Gastroesophageal sphincter (tissue), 4 donors: ENCODE results near the gene FGFR3. TPM values are rescaled to one million over a fixed set of nuclear protein-coding genes. Genes with fewer than 3 reads are reported as not detected.
A peak's percentile ranks its signal among the peaks of the same experiment; 100 is the strongest.

ENCODE experiments used
- ATAC-seq: fragments of 150-250 bp; one replicate; pipeline ENCODE4 v1.9.1; 2016; ENCODE audit warnings: mild to moderate bottlenecking, moderate library complexity
- H3K27ac ChIP-seq, 4 donors: fragments of 200-600 bp; sonication (generic) in 3 of 4; 1 replicate in 3 of 4; 2 replicates in 1 of 4; pipeline ENCODE4 v1.5.1; 2016 to 2019
- H3K27me3 ChIP-seq: fragments of 200-600 bp; sonication (generic); one replicate; pipeline ENCODE4 v1.5.1; 2019
- H3K36me3 ChIP-seq, 2 donors: fragments of 200-600 bp; sonication (generic); one replicate each; pipeline ENCODE4 v1.5.1; 2019; ENCODE audit warnings: control low read depth in 1 of 2
- H3K4me1 ChIP-seq, 3 donors: fragments of 200-600 bp; sonication (generic); 1 replicate in 2 of 3; 2 replicates in 1 of 3; pipeline ENCODE4 v1.5.1; 2016 to 2019; ENCODE audit warnings: control low read depth in 2 of 3
- H3K4me3 ChIP-seq, 2 donors: fragments of 200-600 bp; sonication (generic); one replicate each; pipeline ENCODE4 v1.5.1; 2019; ENCODE audit warnings: mild to moderate bottlenecking in 1 of 2, moderate library complexity in 1 of 2
- H3K9me3 ChIP-seq, 3 donors: fragments of 200-600 bp; sonication (generic); one replicate each; pipeline ENCODE4 v1.5.1; 2017 to 2019; ENCODE audit warnings: control low read depth in 2 of 3
- EP300 ChIP-seq: sonication (generic); formaldehyde crosslinking; IDR thresholded peaks from one replicate; pipeline ENCODE4 v1.6.1; 2017; ENCODE audit warnings: antibody characterized with exemption, mild to moderate bottlenecking
- POLR2A ChIP-seq, 2 donors: fragments of 450-650 bp; IDR thresholded peaks; one replicate each; pipeline ENCODE4 v1.6.1; 2017; ENCODE audit warnings: antibody characterized with exemption in 2 of 2, mild to moderate bottlenecking in 2 of 2, moderate library complexity in 1 of 2
- POLR2AphosphoS5 ChIP-seq: sonication (generic); formaldehyde crosslinking; IDR thresholded peaks from one replicate; pipeline ENCODE4 v1.6.1; 2017; ENCODE audit warnings: antibody characterized with exemption
- WGBS, 2 donors: methylation state at CpG; one replicate each; pipeline ENCODE4 v1.1.5; 2018; ENCODE audit warnings: low coverage in 1 of 2; 5-methylcytosine and 5-hydroxymethylcytosine counted together
- total RNA-seq, 4 donors: library from RNA; depleted of rRNA; stranded (reverse); fragments of >200 nt; gene quantifications; one replicate each; pipeline ENCODE4 v1.1.0, GENCODE V29; 2016
- TF ChIP-seq, protein P1 (sequence below), 4 experiments: fragments of 200-600 bp in 2 of 4; fragments of 450-650 bp in 2 of 4; sonication (generic) in 1 of 4; IDR thresholded peaks; one replicate each; pipeline ENCODE4 v1.5.1; 2017 to 2019; ENCODE audit warnings: antibody characterized with exemption in 4 of 4, mild to moderate bottlenecking in 2 of 4, moderate library complexity in 2 of 4

FGFR3 gene
- total RNA-seq, 4 donors from 2014 or later, result 1.4 to 17.7 (median 1.8) TPM

DNA sequence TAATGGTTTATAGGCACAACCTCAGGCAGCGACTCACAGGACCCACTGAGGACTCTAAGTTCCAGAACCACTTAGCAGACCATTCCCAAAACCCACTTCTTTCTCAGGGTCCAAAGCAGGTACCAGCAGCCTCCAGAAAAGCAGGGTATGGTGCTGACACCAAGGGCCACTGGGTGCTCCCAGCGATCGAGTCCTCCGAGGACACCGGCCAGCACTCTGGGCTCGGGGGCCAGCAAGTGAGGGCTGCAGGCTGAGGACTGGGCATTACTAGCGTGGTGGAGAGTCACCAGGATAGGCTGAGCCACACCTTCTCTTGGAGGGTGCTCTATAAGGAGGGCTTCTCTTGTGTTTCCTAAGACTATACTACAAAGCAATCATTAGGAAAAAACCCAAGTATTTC lies 43.6 kb downstream of the FGFR3 start:
- Histone ChIP-seq H3K27me3 (no peaks in the 10 kb centered on the region), H3K9me3 (no peaks in the 10 kb centered on the region), H3K4me3 (no peak overlapping the region), H3K36me3 (peaks cover 0 to 100% of the 10 kb centered on the region in 2 donors), H3K27ac (no peak overlapping the region), H3K4me1 (peaks cover 0 to under 1% (median 0%) of the 10 kb centered on the region in 3 donors)
- 60 to 88% methylated on average over 1 of the region's 7 CpGs for WGBS, 2 donors
- TF ChIP-seq, protein P1, sequence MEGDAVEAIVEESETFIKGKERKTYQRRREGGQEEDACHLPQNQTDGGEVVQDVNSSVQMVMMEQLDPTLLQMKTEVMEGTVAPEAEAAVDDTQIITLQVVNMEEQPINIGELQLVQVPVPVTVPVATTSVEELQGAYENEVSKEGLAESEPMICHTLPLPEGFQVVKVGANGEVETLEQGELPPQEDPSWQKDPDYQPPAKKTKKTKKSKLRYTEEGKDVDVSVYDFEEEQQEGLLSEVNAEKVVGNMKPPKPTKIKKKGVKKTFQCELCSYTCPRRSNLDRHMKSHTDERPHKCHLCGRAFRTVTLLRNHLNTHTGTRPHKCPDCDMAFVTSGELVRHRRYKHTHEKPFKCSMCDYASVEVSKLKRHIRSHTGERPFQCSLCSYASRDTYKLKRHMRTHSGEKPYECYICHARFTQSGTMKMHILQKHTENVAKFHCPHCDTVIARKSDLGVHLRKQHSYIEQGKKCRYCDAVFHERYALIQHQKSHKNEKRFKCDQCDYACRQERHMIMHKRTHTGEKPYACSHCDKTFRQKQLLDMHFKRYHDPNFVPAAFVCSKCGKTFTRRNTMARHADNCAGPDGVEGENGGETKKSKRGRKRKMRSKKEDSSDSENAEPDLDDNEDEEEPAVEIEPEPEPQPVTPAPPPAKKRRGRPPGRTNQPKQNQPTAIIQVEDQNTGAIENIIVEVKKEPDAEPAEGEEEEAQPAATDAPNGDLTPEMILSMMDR (IDR thresholded peaks at IDR 0.05), result no peak
- TF ChIP-seq POLR2A (IDR thresholded peaks at IDR 0.05), result no peak
- TF ChIP-seq POLR2AphosphoS5, result no peak
- TF ChIP-seq EP300, result no peak
- no peak for ATAC-seq

GRCh38 chr4:1837069-1837468 lies 44.0 kb downstream of the FGFR3 start:
- peaks cover 0 to 100% of the 10 kb centered on the region in 2 donors for H3K36me3 ChIP-seq
- 80 to 91% methylated on average over 3 to 10 of the region's 10 CpGs for WGBS, 2 donors

DNA sequence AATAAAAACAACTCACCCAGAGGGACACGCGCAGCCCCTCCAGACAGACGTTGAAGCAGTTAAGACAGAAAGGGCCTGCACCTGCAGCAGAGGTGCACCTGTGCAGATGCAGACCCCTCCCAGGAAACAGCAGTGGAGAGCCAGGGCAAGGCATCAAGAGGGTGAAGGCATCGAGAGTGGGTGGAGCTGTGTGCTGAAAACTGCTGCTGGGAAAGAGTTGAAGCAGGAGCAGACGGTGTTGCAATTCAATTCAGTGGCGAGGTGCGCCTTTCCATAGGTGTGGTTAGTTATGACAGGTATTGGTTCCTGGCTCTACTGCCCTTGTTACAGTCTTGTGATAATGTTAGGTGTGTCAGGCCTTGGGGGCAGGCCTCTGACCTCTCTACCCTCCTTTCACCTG lies 46.2 kb downstream of the FGFR3 start:
- WGBS, 2 donors, result 91% methylated on average over 7 of the region's 7 CpGs; no CpG with 5 or more reads in 1 of the 2 donors
- Histone ChIP-seq H3K27ac (no peak overlapping the region), H3K4me1 (peaks cover 0 to 27% (median 0%) of the 10 kb centered on the region in 3 donors), H3K4me3 (no peak overlapping the region), H3K36me3 (peaks cover 0 to 100% of the 10 kb centered on the region in 2 donors), H3K27me3 (no peaks in the 10 kb centered on the region), H3K9me3 (no peaks in the 10 kb centered on the region)
- ATAC-seq, result no peak
- no peak for TF ChIP-seq POLR2AphosphoS5
- TF ChIP-seq, protein P1 (IDR thresholded peaks at IDR 0.05), result no peak
- TF ChIP-seq EP300, result no peak
- no peak for TF ChIP-seq POLR2A (IDR thresholded peaks at IDR 0.05)

More at GRCh38 chr4:1837069-1837468, 44.0 kb downstream of the FGFR3 start:
- ATAC-seq, result no peak
- H3K27me3 ChIP-seq, result no peaks in the 10 kb centered on the region
- H3K27ac ChIP-seq, result no peak overlapping the region
- H3K4me1 ChIP-seq, result peaks cover 0 to 5% (median 0%) of the 10 kb centered on the region in 3 donors
- H3K9me3 ChIP-seq, result no peaks in the 10 kb centered on the region
- no peak overlapping the region for H3K4me3 ChIP-seq
- TF ChIP-seq POLR2AphosphoS5 (no peak), EP300 (no peak), POLR2A (IDR thresholded peaks at IDR 0.05) (no peak)
- TF ChIP-seq, protein P1 (IDR thresholded peaks at IDR 0.05), result no peak

DNA sequence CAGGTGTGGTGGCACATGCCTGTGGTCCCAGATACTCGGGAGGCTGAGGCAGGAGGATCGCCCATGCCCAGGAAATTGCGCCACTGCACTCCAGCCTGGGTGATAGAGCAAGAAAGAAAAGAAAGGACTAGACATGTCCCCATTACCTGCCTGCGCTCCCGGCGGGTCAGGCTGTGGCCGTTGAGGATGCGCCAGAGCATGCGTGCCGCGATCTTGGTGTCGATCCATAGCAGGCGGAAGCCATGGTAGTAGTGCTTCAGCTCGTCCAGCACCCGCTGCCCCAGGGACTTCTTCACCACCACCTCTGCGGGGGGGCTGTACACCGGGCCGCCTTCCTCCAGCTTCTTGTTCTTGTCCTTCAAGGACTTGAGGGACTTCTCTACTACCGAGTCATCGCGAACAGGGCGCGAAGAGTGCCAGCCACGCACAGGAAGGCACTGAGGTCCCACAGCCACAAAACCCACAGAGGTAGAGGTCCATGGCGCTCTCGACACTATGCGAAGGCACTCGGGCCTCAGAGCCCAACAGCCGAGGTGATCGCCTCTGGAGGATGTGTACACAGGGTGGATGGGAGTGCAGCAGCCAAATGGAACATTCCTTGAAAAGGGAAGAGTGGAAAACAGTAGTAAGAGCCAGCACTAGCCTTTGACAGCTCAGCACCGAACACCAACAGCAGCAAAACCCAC lies 48.3 kb downstream of the FGFR3 start:
- H3K36me3 ChIP-seq, result peaks cover 0 to 100% of the 10 kb centered on the region in 2 donors
- H3K27ac ChIP-seq, result no peak overlapping the region
- no peak for TF ChIP-seq POLR2A (IDR thresholded peaks at IDR 0.05)
- no peak for TF ChIP-seq EP300
- TF ChIP-seq POLR2AphosphoS5, result no peak
- TF ChIP-seq, protein P1 (IDR thresholded peaks at IDR 0.05), result no peak
- H3K27me3 ChIP-seq, result no peaks in the 10 kb centered on the region
- ATAC-seq, result peak; percentile 35
- peaks cover 0 to 27% (median 0%) of the 10 kb centered on the region in 3 donors for H3K4me1 ChIP-seq
- no peaks in the 10 kb centered on the region for H3K9me3 ChIP-seq
- no peak overlapping the region for H3K4me3 ChIP-seq
- 86 to 88% methylated on average over 5 to 15 of the region's 31 CpGs for WGBS, 2 donors

GRCh38 chr4:1841887-1842210 lies 48.8 kb downstream of the FGFR3 start:
- Histone ChIP-seq H3K36me3 (peaks cover 0 to 98% of the 10 kb centered on the region in 2 donors), H3K4me1 (peaks cover 0 to 27% (median 0%) of the 10 kb centered on the region in 3 donors), H3K9me3 (no peaks in the 10 kb centered on the region), H3K27ac (no peak overlapping the region), H3K27me3 (no peaks in the 10 kb centered on the region), H3K4me3 (no peak overlapping the region)
- TF ChIP-seq, protein P1 (IDR thresholded peaks at IDR 0.05), result no peak
- TF ChIP-seq POLR2A (IDR thresholded peaks at IDR 0.05) (no peak), EP300 (no peak), POLR2AphosphoS5 (no peak)
- ATAC-seq, result no peak
- WGBS, 2 donors, result 92% methylated on average over 2 of the region's 9 CpGs; no CpG with 5 or more reads in 1 of the 2 donors
